Ovary (tissue), 9 donors: ENCODE data around the gene HPSE2. TPM values are rescaled to one million over a fixed set of nuclear protein-coding genes. Genes with fewer than 3 reads are reported as not detected.

ENCODE experiments used
- DNase-seq, 5 donors: peaks; one replicate each; pipeline ENCODE4 v3.0.0-alpha.2; 2019 to 2020
- H3K27ac ChIP-seq, 2 donors: fragments of 200-600 bp; one replicate each; pipeline versions ENCODE4 v1.5.1 to v1.8.0; 2019 to 2022
- H3K27me3 ChIP-seq: fragments of 200-600 bp; one replicate; pipeline ENCODE4 v1.8.0; 2022
- H3K36me3 ChIP-seq: fragments of 200-600 bp; sonication (generic); one replicate; pipeline ENCODE4 v1.5.1; 2019
- H3K4me1 ChIP-seq: one replicate; pipeline ENCODE4 v1.8.1; 2013; ENCODE audit warnings: mild to moderate bottlenecking, moderate library complexity; ENCODE audit not compliant: insufficient read depth
- H3K4me3 ChIP-seq: fragments of 200-600 bp; sonication (generic); one replicate; pipeline ENCODE4 v1.5.1; 2017
- H3K9me3 ChIP-seq, 2 donors: fragments of 200-600 bp in 1 of 2; sonication (generic) in 1 of 2; one replicate each; pipeline versions ENCODE4 v1.5.1 to v1.8.1; 2013 to 2019; ENCODE audit warnings: mild to moderate bottlenecking in 1 of 2, moderate library complexity in 1 of 2
- CTCF ChIP-seq, 3 donors: fragments of 450-650 bp in 2 of 3; fragments of 200-600 bp in 1 of 3; IDR thresholded peaks; one replicate each; pipeline versions ENCODE4 v1.5.1 to v1.8.0; 2016 to 2022; ENCODE audit warnings: antibody characterized with exemption in 3 of 3, mild to moderate bottlenecking in 1 of 3
- EP300 ChIP-seq: sonication (generic); formaldehyde crosslinking; IDR thresholded peaks from one replicate; pipeline ENCODE4 v1.6.1; 2017; ENCODE audit warnings: antibody characterized with exemption
- POLR2A ChIP-seq: fragments of 450-650 bp; IDR thresholded peaks from one replicate; pipeline ENCODE4 v1.6.1; 2017; ENCODE audit warnings: antibody characterized with exemption, mild to moderate bottlenecking, moderate library complexity
- WGBS, 3 donors: extraction: QIAGEN DNeasy Blood & Tissue Kit in 1 of 3; methylation state at CpG; one replicate each; pipeline versions ENCODE4 v1.1.5 to v1.1.7; 2013 to 2017; 5-methylcytosine and 5-hydroxymethylcytosine counted together
- intact Hi-C, 4 donors: fragments of 100-400 bp; cut with DNase I; formaldehyde crosslinking; loops; one replicate each; pipeline versions ENCODE4 v1.11.0 to v1.15.1; 2022 to 2023
- polyA plus RNA-seq, 2 donors: library from polyadenylated mRNA; stranded (reverse); fragments of 200-250 nt in 1 of 2; fragments of 350-450 nt in 1 of 2; fragmentation: Illumina TruSeq in 1 of 2; extraction: RNeasy Lipid Tissue Mini Kit (QIAGEN cat#74804) in 1 of 2; gene quantifications; one replicate each; pipeline ENCODE4 v1.2.3, GENCODE V29; 2013 to 2014
- total RNA-seq, 7 donors: library from RNA; depleted of rRNA in 2 of 7; stranded (reverse); fragments of >200 nt in 2 of 7; fragmentation: NEBNext Ultra II Directional in 3 of 7; extraction: Animal tissue kit (Norgen Biotek cat#: 25700) in 3 of 7; gene quantifications; one replicate each; pipeline versions ENCODE4 v1.1.0 to v1.2.4, GENCODE V29; 2016 to 2023
- donor health status: DM: no; HTN: no; CAD: no; lungs with moderate emphysema.
- donor health status: DM: no; HTN: no; CAD: no.
- donor health status: Bipolar disorder and iron deficiency.
- donor health status: DM: yes; HTN: yes; CAD: no.
- donor health status: DM: no; HTN: no; CAD: no.
- donor health status: DM: yes; HTN: yes; CAD: no.

Gene HPSE2
- total and polyA plus RNA-seq, 9 donors, result 0.07 to 1.2 (median 0.12) TPM; not detected in 4

DNA sequence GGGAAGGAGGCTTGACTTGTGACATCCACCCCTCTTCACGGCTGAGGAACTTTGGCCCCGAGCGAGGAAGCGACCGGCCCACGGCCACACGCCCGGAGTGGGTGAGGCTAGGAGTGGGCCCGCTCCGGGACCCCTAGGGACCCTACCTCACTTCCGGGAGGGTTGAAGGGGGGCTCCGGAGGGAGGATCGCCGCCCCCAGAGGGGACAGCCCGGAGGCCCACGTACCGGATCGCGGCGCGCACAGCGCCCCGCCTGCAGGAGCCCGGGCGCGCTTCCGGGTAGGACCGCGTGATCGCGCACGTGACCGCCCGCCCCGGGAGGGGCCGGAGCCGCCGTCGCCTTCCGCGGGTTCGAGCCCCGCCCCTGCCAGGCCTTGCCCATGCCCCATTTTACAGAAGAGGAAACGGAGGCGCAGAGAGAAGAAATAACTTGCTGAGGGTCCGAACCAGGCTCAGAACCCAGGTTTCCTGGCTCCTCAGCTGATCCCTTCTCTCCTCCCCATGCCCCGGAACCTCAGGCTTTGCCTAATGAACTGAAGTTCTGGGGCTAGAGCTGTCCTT lies 788.9 kb downstream of the HPSE2 start, which contains the start of gene HPS1:
Gene HPS1 (minus strand): TSS at position 275 of the 561 bp plus-strand sequence. CDS start 3,695 bp downstream, outside the sequence.
- peaks cover 4% of the 10 kb centered on the region for H3K4me1 ChIP-seq
- TF ChIP-seq POLR2A, result peak; percentile 86
- TF ChIP-seq EP300, result no peak
- peak in 1 of 3 donors; percentile 12 for TF ChIP-seq CTCF (IDR thresholded peaks at IDR 0.05)
- peak within 1 kb of the TSS; percentile 88 to 92 for H3K27ac ChIP-seq
- intact Hi-C loops, result no loop called here
- H3K4me3 ChIP-seq, result peak within 1 kb of the TSS; percentile 82
- 2 to 4% (median 4%) methylated on average over 34 to 47 of the region's 47 CpGs for WGBS, 3 donors
- H3K27me3 ChIP-seq, result no peaks in the 10 kb centered on the region
- no peaks in the 10 kb centered on the region for H3K9me3 ChIP-seq
- H3K36me3 ChIP-seq, result no peaks in the 10 kb centered on the region
- peak; percentile 77 to 90 (median 85) for DNase-seq

GRCh38 chr10:98446151-98446660 lies 789.4 kb downstream of the HPSE2 start:
- Histone ChIP-seq H3K27me3 (no peaks in the 10 kb centered on the region), H3K27ac (peak overlapping the region; percentile 88 to 92), H3K9me3 (no peaks in the 10 kb centered on the region), H3K36me3 (no peaks in the 10 kb centered on the region), H3K4me3 (peak overlapping the region; percentile 82), H3K4me1 (peaks cover 4% of the 10 kb centered on the region)
- TF ChIP-seq EP300 (no peak), CTCF (IDR thresholded peaks at IDR 0.05) (no peak), POLR2A (no peak)
- WGBS, 3 donors, result 1 to 3% (median 1%) methylated on average over 26 to 28 of the region's 28 CpGs
- peak; percentile 36 to 69 (median 58) for DNase-seq
- intact Hi-C loops, result no loop called here

- TF ChIP-seq EP300 (no peak), CTCF (IDR thresholded peaks at IDR 0.05) (no peak), POLR2A (no peak)
- DNase-seq, result no peak
- WGBS, 3 donors, result 58 to 65% (median 60%) methylated on average over 10 of the region's 10 CpGs
- Histone ChIP-seq H3K4me3 (no peak overlapping the region), H3K36me3 (no peaks in the 10 kb centered on the region), H3K27me3 (no peaks in the 10 kb centered on the region), H3K4me1 (peaks cover 4% of the 10 kb centered on the region), H3K27ac (peak overlapping the region in 1 of 2 donors; percentile 88), H3K9me3 (no peaks in the 10 kb centered on the region)
- intact Hi-C loops, result no loop called here
Measured at GRCh38 chr10:98445200-98445812, 790.3 kb downstream of the HPSE2 start.

DNA sequence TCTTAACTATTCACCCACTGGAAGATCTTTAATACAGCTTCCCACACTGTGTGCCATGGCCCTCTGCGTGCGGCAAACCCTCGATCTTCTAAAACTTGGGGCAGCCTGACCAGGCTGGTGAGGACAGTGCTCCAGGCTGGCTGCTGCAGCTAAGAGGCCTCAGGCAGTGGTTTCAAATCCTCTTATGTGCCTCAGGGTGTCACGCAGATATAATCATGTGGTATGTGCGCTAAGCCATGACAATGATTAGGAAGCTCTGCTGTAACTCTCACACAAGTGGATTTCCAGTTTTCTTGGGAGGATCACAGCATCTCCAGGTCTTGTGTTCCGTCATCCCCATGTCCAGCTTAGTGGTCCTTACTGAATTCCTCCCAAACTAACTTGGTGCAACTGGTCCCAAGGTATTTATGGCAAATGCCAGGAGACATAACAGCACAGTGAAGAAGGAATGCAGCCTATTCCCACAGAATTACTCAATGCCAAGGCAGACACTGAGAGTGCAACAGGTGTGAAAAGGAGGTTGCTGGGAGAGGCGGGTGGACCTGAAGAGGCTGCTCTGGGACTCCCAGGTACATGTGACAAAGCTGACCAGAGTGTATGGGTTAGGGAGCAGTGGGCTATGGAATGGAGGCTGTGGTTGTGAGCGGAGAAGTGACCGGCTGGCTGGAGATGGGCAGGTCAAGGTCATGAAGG lies 791.2 kb downstream of the HPSE2 start:
- H3K9me3 ChIP-seq, result no peaks in the 10 kb centered on the region
- TF ChIP-seq EP300 (no peak), POLR2A (no peak), CTCF (IDR thresholded peaks at IDR 0.05) (no peak)
- H3K4me1 ChIP-seq, result peaks cover 4% of the 10 kb centered on the region
- H3K27ac ChIP-seq, result no peak overlapping the region
- WGBS, 3 donors, result 85 to 87% (median 87%) methylated on average over 9 of the region's 9 CpGs
- no peaks in the 10 kb centered on the region for H3K36me3 ChIP-seq
- DNase-seq, result no peak
- H3K4me3 ChIP-seq, result no peak overlapping the region
- no peaks in the 10 kb centered on the region for H3K27me3 ChIP-seq
- intact Hi-C loops, result no loop called here
